Measurements from ENCODE around the gene TMEM150B. TPM values are rescaled to one million over a fixed set of nuclear protein-coding genes. Genes with fewer than 3 reads are reported as not detected.

The TMEM150B gene
- total RNA-seq, 1 donor from 2014 or later = not detected

DNA sequence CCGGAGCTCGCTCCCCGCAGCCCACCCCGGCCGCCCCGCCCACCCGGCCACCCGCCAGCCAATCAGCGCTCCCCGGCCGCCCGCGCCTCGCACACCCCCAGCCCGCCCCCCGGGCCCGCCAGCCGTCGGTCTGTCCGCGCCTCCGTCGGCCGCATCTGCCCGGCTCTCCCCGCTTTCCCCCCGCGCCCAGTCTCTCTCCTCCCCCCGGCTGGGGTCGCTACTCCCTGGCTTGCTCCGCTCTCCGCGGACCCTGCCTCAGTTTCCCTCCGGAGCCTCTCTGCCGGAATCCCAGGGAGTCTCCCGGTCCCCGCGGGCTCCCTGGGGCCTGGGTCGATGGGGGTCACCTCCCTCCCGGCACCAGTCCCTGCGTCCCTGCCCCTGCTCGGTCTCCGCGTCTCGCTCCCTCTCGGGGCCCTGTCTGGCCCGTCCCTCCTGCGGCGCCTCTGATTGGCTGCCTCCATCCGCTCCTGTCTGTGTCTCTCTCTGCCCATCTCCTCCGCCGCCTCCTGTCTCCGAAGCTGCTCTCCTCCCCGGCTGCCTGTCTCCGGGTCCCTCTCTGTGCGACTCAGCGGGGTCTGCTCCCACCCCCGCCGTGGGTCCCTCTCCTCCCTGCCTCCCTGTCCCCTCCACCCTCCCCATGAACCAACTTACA is 44.6 kb upstream of the TMEM150B start:
- Mint-ChIP-seq H3K27ac (ENCODE audit: unreplicated experiment) (peak overlapping the region; percentile 57), H3K36me3 (ENCODE audit: low read depth) (no peaks in the 10 kb centered on the region), H3K4me1 (peaks cover 21% of the 10 kb centered on the region), H3K9me3 (no peaks in the 10 kb centered on the region), H3K27me3 (ENCODE audit: low read depth) (peaks cover 55% of the 10 kb centered on the region), H3K4me3 (peak overlapping the region; percentile 71)
- TF ChIP-seq CTCF (conservative IDR thresholded peaks at IDR 0.05) = no peak
- peak; percentile 55 for DNase-seq (ENCODE audit: low read depth, low spot score)

DNA sequence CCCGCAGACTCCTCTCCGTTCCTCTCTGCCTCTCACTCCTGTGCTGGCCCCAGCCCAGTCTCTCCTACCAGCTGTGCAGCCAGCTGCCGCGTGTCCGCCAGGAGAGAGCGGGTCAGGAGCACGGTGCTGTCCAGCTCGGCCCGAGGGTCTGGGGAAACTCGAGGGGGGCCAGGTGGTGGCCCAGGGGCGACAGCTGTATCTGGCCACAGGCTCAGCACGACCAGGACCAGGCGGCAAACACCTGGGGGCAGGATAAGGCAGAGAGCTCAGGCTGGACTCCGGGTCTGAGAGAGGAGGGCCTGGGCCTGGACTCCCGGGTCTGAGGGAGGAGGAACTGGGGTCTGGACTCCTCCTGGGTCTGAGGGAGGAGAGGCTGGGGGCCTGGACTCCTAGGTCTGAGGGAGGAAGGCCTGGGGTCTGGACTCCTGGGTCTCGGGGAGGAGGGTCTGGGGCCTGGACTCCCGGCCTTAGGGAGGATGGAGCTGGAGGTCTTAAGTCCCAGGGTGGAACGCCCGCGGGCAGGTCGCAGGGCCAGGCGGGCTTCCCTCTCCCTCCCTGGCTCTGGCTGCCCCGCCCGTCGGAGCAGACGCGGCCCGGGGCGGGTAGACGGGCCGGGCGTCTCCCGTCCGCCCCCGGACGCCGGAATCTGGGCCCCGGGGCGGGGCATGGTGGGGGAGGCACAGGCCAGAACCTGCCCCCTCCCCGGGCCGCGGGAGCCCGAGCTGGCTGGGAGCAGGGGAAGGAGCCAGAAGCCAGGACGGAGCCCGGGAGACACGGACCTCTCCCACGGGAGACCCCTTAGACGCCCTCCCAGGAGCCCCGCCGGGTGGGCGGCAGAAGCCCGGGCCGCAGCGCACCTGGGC is 43.8 kb upstream of the TMEM150B start:
- peaks cover 54% of the 10 kb centered on the region for H3K27me3 Mint-ChIP-seq (ENCODE audit: low read depth)
- H3K9me3 Mint-ChIP-seq = no peaks in the 10 kb centered on the region
- no peak overlapping the region for H3K27ac Mint-ChIP-seq (ENCODE audit: unreplicated experiment)
- no peak for TF ChIP-seq CTCF (conservative IDR thresholded peaks at IDR 0.05)
- peaks cover 22% of the 10 kb centered on the region for H3K4me1 Mint-ChIP-seq
- DNase-seq (ENCODE audit: low read depth, low spot score) = no peak
- no peak overlapping the region for H3K4me3 Mint-ChIP-seq
- no peaks in the 10 kb centered on the region for H3K36me3 Mint-ChIP-seq (ENCODE audit: low read depth)

DNA sequence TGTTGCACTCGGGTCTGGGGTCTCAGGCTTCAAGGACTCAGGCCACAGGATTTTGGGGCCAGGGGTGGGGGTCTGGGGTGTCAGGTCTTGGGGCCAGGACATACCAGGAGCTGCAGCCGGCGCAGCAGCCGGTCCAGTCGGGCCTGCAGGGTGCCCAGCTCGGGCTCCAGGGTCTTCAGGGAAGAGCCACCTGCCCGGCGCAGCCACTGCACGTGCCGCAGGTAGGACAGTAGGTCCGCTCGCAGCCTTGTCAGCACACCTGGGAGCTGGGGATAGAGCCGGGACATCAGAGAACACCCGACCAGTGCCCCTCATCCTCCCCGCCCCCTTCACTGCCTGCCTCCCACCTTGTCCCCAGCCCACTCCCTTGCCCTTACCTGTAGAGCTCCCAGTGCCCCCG is 43.0 kb upstream of the TMEM150B start:
- no peaks in the 10 kb centered on the region for H3K36me3 Mint-ChIP-seq (ENCODE audit: low read depth)
- H3K4me3 Mint-ChIP-seq = no peak overlapping the region
- H3K4me1 Mint-ChIP-seq = peaks cover 21% of the 10 kb centered on the region
- peaks cover 50% of the 10 kb centered on the region for H3K27me3 Mint-ChIP-seq (ENCODE audit: low read depth)
- DNase-seq (ENCODE audit: low read depth, low spot score) = no peak
- no peaks in the 10 kb centered on the region for H3K9me3 Mint-ChIP-seq
- no peak for TF ChIP-seq CTCF (conservative IDR thresholded peaks at IDR 0.05)
- H3K27ac Mint-ChIP-seq (ENCODE audit: unreplicated experiment) = no peak overlapping the region

DNA sequence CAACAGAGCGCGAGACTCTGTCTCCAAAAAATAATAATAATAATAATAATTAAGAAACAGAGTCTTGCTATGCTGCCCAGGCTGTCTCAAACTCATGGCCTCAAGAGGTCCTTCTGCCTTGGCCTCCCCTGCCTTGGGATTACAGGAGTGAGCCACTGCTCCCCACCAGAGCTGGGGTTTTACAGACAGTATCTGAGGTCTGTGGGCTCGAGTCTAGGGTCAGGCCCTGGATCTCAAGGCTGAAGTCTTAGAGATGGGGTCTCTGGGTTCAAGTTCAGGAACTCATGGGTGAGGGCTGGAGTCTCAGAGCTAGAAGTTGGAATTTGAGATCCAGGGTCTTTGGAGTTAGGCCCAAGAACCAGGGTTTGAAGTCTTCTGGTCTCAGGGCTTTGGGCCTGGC is 41.6 kb upstream of the TMEM150B start:
- DNase-seq (ENCODE audit: low read depth, low spot score) = no peak
- Mint-ChIP-seq H3K4me3 (no peak overlapping the region), H3K4me1 (peaks cover 17% of the 10 kb centered on the region), H3K36me3 (ENCODE audit: low read depth) (no peaks in the 10 kb centered on the region), H3K9me3 (no peaks in the 10 kb centered on the region), H3K27me3 (ENCODE audit: low read depth) (peaks cover 43% of the 10 kb centered on the region), H3K27ac (ENCODE audit: unreplicated experiment) (no peak overlapping the region)
- no peak for TF ChIP-seq CTCF (conservative IDR thresholded peaks at IDR 0.05)

DNA sequence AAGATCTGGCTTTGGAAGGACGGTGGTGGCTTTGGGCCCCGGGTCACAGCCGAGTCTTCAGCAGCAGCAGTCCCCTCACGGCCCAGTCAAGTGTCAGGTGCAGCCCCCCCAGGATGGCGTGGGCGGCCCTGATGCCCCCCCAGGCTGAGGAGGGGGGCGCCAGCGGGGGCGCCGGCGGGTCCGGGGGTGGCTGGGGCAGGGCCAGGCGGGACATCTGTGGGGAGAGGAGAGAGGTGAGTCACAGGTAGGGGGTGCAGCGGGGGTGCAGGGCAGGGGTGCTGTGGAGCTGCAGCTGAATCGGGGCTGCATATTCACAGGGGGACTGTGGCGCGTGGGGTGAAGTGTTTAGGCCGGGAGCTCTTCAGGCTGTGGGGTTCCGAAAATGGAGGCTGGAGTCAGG is 40.8 kb upstream of the TMEM150B start:
- Mint-ChIP-seq H3K36me3 (ENCODE audit: low read depth) (no peaks in the 10 kb centered on the region), H3K27ac (ENCODE audit: unreplicated experiment) (no peak overlapping the region), H3K27me3 (ENCODE audit: low read depth) (peaks cover 35% of the 10 kb centered on the region), H3K9me3 (no peaks in the 10 kb centered on the region), H3K4me3 (no peak overlapping the region), H3K4me1 (peaks cover 15% of the 10 kb centered on the region)
- DNase-seq (ENCODE audit: low read depth, low spot score) = no peak
- TF ChIP-seq CTCF (conservative IDR thresholded peaks at IDR 0.05) = no peak
